ENCODE measurements around the gene ZNF764. TPM values are rescaled to one million over a fixed set of nuclear protein-coding genes. Genes with fewer than 3 reads are reported as not detected.
A peak's percentile ranks its signal among the peaks of the same experiment; 100 is the strongest.
"Not testable (repeated sequence)": the region's sequence is repeated elsewhere in the genome, so short reads cannot be mapped to it uniquely, and the experiment has no call there.

The ZNF764 gene
- total RNA-seq, 4 donors from 2014 or later: 3.7 to 5.5 (median 4.9) TPM

DNA sequence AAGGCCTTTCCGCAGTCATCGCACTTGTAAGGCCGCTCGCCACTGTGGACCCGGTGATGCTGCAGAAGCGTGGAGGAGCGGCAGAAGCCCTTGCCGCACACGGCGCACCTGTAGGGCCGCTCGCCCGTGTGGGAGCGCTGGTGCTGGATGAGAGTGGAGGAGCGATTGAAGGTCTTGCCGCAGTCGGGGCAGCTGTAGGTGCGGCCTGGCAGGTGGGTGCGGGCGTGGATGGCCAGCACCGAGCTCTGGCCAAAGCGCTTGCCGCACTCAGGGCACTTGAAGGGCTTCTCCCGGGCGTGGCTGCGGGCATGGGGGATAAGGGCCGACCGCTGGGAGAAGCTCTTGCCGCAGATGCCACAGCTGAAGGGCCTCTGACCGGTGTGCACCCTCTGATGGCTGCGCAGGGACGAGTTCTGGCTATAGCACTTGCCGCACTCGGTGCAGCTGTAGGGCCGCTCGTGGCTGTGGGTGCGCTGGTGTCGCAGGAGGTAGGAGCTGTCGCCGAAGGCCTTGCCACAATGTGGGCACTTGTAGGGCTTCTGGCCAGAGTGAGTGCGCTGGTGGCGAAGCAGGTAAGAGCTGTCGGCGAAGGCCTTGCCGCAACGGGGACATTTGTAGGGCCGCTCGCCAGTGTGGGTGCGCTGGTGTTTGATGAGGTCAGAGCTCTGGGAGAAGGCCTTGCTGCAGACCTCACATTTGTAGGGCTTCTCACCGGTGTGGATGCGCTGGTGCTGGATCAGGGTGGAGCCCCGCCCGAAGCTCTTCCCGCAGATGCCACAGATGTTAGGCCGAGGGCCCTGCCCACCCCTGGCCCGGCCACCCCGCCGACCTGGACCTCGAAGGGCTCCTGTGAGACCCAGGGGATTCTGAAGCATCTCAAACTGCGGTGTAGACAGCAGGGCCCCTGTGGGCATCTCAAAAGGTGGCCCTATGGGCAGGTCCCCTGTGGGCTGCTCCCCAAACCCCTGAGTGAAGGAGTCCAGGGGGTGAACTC is 33.3 kb downstream of the ZNF764 start:
- intact Hi-C loops (cut with DNase I; ENCODE audit: low total_unique reads) (loop anchor here (5.0 to 10.0 kb wide), 2 partner anchors 547 to 710 kb away; partner anchors contain the start of genes PAGR1, PRRT2, ZNF646 and ZNF668), in situ Hi-C loops (cut with MboI; ENCODE audit: low sequenced_read_pairs in 4 of 4) (loop anchor here in 2 of 4 donors (10.0 kb wide), 1 partner anchor 90 kb away; the partner anchor contains the start of gene DCTPP1 (in 2 of the 2))
- Histone ChIP-seq H3K36me3 (peaks cover 0 to 10% of the 10 kb centered on the region in 2 donors), H3K9me3 (no peaks in the 10 kb centered on the region), H3K4me1 (peaks cover 19 to 36% of the 10 kb centered on the region in 2 donors), H3K27me3 (no peaks in the 10 kb centered on the region), H3K4me3 (no peak overlapping the region), H3K27ac (peak overlapping the region in 3 of 4 donors; percentile 96 to 100 (median 97))
- no peak for DNase-seq
- ATAC-seq: no peak
- no peak for TF ChIP-seq POLR2A (IDR thresholded peaks at IDR 0.05)
- TF ChIP-seq, protein P1, sequence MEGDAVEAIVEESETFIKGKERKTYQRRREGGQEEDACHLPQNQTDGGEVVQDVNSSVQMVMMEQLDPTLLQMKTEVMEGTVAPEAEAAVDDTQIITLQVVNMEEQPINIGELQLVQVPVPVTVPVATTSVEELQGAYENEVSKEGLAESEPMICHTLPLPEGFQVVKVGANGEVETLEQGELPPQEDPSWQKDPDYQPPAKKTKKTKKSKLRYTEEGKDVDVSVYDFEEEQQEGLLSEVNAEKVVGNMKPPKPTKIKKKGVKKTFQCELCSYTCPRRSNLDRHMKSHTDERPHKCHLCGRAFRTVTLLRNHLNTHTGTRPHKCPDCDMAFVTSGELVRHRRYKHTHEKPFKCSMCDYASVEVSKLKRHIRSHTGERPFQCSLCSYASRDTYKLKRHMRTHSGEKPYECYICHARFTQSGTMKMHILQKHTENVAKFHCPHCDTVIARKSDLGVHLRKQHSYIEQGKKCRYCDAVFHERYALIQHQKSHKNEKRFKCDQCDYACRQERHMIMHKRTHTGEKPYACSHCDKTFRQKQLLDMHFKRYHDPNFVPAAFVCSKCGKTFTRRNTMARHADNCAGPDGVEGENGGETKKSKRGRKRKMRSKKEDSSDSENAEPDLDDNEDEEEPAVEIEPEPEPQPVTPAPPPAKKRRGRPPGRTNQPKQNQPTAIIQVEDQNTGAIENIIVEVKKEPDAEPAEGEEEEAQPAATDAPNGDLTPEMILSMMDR (IDR thresholded peaks at IDR 0.05 in 4 of 5, conservative IDR thresholded peaks at IDR 0.05 in 1 of 5): no peak

DNA sequence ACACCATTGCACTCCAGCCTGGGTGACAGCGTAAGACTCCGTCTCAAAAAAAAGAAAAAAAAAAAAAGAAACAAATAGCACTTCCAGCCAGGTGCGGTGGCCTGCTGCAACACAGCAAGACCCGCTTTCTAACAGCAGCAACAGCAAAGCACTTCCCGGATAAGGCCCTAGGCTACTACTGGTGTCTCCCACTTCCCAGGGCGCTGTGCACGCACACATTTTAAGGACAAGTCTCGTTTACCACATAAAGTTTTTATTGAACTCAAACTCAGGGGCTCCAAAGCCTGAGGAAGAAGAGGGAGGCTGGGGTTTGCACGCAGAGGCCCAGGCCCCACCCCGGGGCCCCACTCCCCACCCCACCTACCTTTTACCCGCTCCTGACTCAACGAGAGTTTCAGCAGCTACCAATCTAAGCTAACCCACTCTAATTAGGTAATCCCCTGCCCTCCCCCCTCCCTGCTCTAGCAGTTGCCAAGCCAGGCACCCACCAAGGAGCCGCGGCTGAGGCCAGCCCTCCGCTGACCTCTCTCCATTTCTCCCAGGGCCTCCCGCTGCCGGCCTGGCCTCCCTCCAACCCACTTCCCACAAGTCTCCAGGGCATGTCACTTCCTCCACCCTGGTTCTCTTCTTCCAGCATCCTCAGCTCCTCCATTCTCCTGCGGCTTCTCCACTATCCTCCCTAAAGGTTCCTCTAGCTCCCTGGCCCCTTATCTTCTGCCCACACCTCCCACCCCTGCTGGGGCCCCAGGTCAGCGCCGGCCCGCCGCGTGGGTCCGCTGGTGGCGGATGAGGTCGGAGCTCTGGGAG is 34.2 kb downstream of the ZNF764 start:
- H3K27ac ChIP-seq: peak overlapping the region in 2 of 4 donors; percentile 2 to 96
- in situ Hi-C loops (cut with MboI; ENCODE audit: low sequenced_read_pairs in 4 of 4) (loop anchor here in 2 of 4 donors (10.0 kb wide), 1 partner anchor 89 kb away; the partner anchor contains the start of gene DCTPP1 (in 2 of the 2)), intact Hi-C loops (cut with DNase I; ENCODE audit: low total_unique reads) (loop anchor here (10.0 kb wide), 1 partner anchor 709 kb away; the partner anchor contains the start of genes PAGR1 and PRRT2)

GRCh38 chr16:30522702-30523463 is 35.3 kb downstream of the ZNF764 start:
- not testable (repeated sequence) for H3K9me3 ChIP-seq, H3K4me3 ChIP-seq, DNase-seq, H3K27ac ChIP-seq, H3K27me3 ChIP-seq, ATAC-seq
- peaks cover 0 to 10% of the 10 kb centered on the region in 2 donors for H3K36me3 ChIP-seq
- intact Hi-C loops (cut with DNase I; ENCODE audit: low total_unique reads) (loop anchor here (10.0 kb wide), 1 partner anchor 708 kb away; the partner anchor contains the start of genes PAGR1 and PRRT2), in situ Hi-C loops (cut with MboI; ENCODE audit: low sequenced_read_pairs in 4 of 4) (loop anchor here in 2 of 4 donors (10.0 kb wide), 1 partner anchor 88 kb away; the partner anchor contains the start of gene DCTPP1 (in 2 of the 2))
- H3K4me1 ChIP-seq: peaks cover 7 to 23% of the 10 kb centered on the region in 2 donors

More for the DNA sequence above, 34.2 kb downstream of the ZNF764 start:
- H3K4me1 ChIP-seq: peaks cover 13 to 34% of the 10 kb centered on the region in 2 donors
- H3K4me3 ChIP-seq: no peak overlapping the region
- H3K9me3 ChIP-seq: no peaks in the 10 kb centered on the region
- H3K27me3 ChIP-seq: no peaks in the 10 kb centered on the region
- H3K36me3 ChIP-seq: peaks cover 0 to 10% of the 10 kb centered on the region in 2 donors
- DNase-seq (no peak), ATAC-seq (no peak)
- TF ChIP-seq POLR2A (IDR thresholded peaks at IDR 0.05): no peak
- TF ChIP-seq, protein P1 (IDR thresholded peaks at IDR 0.05 in 4 of 5, conservative IDR thresholded peaks at IDR 0.05 in 1 of 5): no peak

DNA sequence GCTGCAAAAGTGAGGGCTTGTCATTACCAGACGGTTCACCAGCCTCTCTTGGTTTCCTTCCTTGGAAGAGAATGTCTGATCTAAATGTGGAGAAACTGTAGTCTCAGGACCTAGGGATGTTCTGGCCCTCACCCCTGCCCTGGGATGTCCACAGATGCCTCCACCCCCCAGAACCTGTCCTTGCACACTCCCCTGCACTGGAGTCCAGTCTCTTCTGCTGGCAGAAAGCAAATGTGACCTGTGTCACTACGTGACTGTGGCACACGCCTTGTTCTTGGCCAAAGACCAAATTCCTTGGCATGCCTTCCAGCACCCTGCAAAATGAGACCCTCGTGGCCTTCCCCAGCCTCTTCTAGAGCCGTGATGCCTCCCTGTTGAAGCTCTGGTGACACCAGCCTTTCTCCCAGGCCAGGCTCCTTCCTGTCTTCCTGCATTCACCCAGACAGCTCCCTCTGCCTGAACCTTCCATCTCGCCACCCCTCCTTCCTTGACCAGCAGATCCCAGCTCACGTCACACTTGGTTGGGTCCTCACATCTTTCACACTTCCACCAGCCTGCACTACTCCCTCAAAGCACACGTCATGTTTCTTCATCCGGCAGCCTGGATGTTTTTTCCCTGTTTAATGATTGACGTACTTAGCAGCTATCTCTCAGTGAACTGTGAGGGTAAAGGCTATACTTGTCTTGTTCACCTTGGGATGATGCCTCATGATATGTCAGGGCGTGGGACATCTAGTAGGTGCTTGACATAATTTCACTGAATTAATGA is 36.1 kb downstream of the ZNF764 start:
- no peak for TF ChIP-seq POLR2A (IDR thresholded peaks at IDR 0.05)
- TF ChIP-seq, protein P1 (IDR thresholded peaks at IDR 0.05 in 4 of 5, conservative IDR thresholded peaks at IDR 0.05 in 1 of 5): no peak
- in situ Hi-C loops (cut with MboI; ENCODE audit: low sequenced_read_pairs in 4 of 4) (loop anchor here in 2 of 4 donors (10.0 kb wide), 1 partner anchor 87 kb away; the partner anchor contains the start of gene DCTPP1 (in 2 of the 2)), intact Hi-C loops (cut with DNase I; ENCODE audit: low total_unique reads) (loop anchor here (10.0 kb wide), 1 partner anchor 707 kb away; the partner anchor contains the start of genes PAGR1 and PRRT2)
- H3K27me3 ChIP-seq: no peaks in the 10 kb centered on the region
- H3K4me3 ChIP-seq: no peak overlapping the region
- H3K9me3 ChIP-seq: no peaks in the 10 kb centered on the region
- H3K36me3 ChIP-seq: peaks cover 0 to 10% of the 10 kb centered on the region in 2 donors
- no peak overlapping the region for H3K27ac ChIP-seq
- H3K4me1 ChIP-seq: peaks cover 3 to 18% of the 10 kb centered on the region in 2 donors
- ATAC-seq: no peak
- DNase-seq: no peak

Measured in gastrocnemius medialis (tissue), 4 donors.